GM21737 (cell line): ENCODE results near the gene C11orf68.

Experiments
- ATAC-seq: cut with Tn5 transposase; IDR thresholded peaks from one replicate; pipeline ENCODE4 v1.9.1; 2021; ENCODE audit warnings: mild to moderate bottlenecking, moderate library complexity; ENCODE audit not compliant: unreplicated experiment

The C11orf68 gene

DNA sequence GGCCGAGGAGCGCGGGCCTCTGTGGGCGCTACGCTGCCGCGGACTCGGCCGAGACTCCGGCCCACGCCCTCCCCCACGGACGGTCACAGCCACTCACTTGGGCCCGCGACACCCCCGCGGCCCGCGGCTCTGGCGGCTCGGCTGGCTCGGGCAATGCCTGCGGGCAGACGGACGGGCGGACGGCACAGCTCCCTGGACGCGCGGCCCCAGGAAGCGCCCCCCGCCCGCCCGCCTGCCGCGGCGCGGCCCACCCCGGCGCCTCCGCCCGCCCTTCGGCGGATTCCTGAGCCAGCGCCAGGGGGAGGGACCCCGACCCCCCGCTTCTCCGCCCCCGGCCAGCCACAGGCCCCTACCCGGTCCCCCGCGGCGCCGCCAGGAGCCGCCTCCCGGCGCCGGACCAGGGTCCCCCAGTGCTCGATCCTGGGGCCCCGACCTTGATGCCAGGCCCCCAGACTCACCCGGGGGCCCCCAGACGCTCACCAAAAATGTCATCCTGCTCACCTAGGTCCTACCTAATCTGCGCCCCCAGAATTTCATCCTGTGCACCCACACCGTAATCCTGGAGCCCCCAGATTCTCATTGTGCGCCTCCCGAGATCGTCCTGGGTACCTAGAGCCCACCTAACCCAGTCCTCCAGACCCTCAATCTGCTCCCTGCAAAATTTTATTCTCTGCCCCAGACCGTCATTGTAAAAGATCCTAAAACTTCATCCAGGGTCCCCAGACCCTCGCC, 46.1 kb downstream of the C11orf68 start, which contains the start of gene EFEMP2:
Gene EFEMP2 (minus strand): TSS at position 215 of the 732 bp plus-strand sequence. CDS start 446 bp downstream, outside the sequence.
- no peak for ATAC-seq

DNA sequence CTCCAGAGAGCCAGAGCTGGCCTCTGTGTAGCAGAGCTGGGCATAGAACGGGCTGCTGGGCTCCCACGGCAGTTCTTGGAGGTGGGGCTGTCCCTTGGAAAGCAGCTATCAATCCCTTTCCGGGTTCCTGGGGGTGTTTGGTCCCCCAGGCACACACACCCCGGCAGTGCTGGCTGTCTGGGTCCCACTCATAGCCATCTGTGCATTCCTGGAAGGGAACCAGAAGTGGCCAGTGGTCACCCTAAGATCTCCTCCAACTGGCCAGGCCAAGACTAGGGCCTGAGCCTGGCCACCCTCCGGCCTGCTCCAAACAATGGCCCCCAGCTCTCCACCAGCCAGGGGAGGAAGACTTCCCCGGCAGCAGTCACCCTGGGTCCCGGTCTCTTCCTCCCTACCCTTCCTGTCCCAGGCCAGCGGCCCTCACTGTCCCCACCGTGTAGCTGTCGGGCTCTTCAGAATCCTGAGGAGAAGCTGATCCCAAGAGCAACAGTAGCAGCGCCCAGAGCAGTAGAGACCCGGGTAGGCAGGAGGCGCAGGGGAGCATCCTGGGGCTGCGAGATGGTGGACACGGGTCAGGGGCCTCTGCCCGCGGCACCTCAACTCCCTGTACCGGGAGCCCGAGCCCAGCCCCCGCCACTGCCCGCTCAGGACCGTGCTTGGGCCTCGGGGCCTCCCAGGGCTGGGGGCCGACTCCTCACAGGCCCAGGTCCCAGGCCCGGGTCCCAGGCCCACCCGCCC, 46.9 kb downstream of the C11orf68 start:
- ATAC-seq: no peak

DNA sequence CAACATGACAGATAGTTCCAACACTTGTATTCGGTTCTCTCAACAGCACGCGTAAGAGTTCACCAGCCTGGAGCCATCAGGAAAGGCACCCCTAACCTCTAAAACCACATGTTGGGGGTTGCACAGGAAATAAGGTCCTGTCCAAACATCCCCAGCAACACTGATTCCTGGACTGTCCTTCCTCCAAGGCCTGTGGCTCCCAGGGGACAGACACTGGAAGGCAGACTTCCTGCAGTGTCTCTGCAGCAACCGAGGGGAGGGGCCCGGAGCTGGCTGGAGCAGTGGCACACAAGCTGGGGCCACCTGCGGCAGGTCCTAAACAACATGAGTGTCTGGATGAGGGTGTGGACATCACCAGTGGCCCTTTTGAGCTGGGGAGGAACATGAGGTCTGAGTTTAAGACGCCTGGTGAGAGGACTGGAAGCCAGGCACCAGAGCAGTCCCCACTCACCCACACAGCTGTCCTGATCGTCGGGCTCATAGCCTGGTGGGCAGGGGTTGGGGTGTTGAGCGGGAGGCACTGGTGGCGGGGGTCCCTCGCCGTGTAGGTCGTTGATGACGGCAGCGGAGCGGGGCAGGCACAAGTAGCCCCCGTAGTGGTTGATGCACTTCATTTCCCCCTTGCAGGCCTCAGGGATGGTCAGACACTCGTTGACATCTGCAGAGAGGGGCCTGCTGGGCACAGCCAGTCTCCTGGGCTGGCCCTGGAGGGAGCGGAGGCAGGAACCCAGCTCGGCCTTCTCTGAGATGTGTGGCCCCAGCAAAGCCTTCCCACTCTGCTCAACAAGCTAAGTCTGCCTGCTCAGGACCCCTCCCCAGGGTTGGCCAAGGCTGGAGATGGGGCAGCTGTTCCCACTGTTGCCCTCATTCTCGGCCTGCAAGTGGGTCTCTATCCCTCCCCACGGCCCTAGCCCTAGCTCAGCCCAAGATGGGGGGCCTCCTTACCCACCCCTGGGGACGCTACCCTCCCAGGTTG, 47.9 kb downstream of the C11orf68 start:
- ATAC-seq: no peak

DNA sequence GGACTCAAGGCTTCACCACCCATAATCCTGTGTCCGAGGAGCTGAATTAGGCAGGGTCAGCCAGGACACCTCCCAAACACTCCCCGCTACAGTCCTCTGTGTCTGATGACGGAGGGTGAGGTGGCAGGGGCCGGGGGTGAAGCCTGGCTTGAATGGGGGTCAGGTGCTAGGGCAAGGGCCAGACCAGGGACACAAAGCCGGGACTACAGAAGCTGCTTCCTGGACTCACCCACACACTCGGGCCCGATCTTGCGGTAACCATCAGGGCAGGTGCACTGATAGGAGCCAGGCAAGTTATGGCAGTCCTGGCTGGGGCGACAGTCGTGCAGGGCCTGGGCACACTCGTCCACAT, 48.6 kb downstream of the C11orf68 start:
- ATAC-seq: no peak

DNA sequence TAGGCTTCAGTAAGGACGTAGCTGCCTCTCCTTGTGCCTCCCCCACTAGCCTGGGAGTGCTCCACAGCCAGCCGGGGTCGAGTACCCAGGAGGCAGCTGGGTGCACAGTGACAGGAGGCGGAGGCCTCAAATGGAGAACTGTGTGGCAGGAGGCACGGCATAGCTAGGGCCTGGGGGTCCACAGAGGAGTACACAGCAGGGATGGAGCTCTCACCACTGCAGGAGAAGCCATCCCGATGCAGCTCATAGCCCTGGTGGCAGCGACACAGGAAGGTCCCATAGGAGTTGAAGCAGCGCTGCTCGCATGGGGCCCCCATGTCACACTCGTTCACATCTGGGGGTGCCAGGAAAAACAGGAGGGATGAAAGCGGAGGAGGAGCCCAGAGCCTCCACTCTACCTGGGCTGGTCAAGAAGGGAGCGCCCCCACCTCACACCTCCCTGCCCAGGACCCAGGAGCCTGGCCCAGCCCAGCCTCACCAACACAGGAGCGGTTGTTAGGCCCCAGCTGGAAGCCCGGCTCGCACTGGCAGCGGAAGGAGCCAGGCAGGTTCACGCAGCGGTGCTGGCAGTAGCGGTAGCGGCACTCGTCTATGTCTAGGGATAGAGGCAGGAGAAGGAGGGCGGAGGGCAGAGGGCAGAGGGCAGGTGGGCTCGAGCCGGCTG, 49.1 kb downstream of the C11orf68 start:
- ATAC-seq: no peak

DNA sequence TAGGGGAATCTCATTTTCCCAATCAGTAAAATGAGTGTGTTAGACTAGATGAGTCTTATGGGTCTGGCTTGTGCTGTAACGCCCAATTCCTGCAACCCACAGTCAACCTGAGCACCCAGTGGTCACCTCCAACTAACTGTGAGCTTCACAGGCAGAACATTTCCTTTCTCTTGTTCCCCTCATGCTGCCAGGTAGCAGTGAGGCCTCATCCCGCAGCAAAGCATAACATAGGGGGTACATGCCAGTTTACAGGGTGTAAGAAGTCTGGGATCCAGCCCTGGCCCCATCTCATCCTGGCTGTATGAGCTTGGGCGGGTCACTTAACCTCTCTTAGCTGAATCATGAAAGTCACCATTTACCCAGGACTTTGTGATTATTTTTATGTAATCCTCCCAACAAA, 50.0 kb downstream of the C11orf68 start:
- no peak for ATAC-seq

DNA sequence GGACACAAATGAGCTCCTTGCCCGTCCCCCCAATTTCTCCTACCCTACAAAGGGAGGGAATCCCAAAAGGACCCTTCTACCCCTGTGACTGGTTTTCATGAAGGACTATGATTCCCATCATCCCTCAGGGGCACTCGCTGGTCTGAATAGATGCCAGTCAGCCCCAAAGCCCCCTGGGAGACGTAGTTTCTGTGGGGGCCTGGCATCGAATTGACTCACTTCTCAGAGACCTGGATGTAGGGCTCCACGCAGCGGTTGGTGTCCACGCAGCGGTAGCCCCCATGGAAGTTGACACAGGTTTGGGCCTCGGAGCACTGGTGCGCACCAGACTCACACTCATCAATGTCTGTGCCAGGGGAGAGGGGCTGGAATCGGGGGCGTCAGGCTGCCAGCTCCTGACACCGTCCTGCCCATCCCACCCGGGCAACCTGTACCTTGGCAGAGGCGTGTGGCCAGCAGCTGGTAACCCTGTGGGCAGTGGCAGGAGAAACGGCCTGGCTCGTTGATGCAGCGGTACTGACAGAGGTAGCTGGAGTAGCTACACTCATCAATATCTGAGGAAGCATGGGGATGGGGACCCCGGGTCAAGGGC, 50.7 kb downstream of the C11orf68 start:
- ATAC-seq: no peak

DNA sequence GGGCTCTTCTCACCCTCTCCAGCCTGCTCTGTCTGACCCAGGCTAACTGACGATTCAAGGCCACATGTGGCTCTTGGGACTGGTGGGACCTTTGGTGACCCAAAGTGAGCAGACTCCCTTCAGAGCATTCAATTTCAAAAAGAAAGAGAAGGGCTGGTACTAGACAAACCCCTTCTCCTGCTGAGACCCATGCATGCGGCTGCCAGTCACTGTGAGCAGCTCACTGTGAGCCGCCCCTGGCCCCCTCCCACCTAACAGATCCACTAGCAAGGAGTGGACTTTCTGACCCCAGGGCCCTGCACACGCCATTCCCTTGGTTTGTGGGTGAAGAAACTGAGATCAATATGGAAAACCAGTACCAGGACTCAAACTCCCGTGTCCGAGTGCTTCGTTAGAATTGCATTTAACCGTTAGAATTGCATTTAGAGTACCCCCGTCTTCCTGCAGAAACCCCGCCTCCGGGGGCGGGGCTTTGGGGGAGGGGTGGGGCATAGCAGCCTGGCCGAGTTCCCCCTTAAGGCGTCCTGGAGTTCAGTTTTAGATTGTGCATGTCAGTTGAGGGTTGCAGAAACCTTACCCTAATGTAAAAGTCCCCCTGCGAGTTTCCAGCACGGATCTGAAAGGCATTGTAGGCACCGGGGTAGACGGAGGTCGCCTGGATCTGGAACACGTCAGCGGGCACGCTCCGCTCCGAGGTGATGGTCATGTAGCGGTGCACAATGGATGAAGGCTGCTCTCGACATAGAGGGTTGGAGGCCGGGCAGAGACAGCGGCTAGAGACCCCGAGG, 51.4 kb downstream of the C11orf68 start:
- no peak for ATAC-seq
